Ascending aorta (tissue), 2 donors: Measurements from ENCODE around the gene ADAMTSL3. TPM values are rescaled to one million over a fixed set of nuclear protein-coding genes. Genes with fewer than 3 reads are reported as not detected.

Experiments
- DNase-seq, 2 donors: peaks; one replicate each; pipeline ENCODE4 v3.0.0-alpha.2; 2019; ENCODE audit warnings: low spot score in 2 of 2
- H3K27ac ChIP-seq, 2 donors: fragments of 200-600 bp; sonication (generic); one replicate each; pipeline ENCODE4 v1.5.1; 2016 to 2017; ENCODE audit warnings: mild to moderate bottlenecking in 1 of 2
- H3K27me3 ChIP-seq: fragments of 200-600 bp; sonication (generic); one replicate; pipeline ENCODE4 v1.5.1; 2017
- H3K36me3 ChIP-seq, 2 donors: fragments of 200-600 bp; sonication (generic); one replicate each; pipeline ENCODE4 v1.5.1; 2016
- H3K4me1 ChIP-seq, 2 donors: fragments of 200-600 bp; sonication (generic); one replicate each; pipeline ENCODE4 v1.5.1; 2016 to 2017; ENCODE audit warnings: mild to moderate bottlenecking in 1 of 2
- H3K4me3 ChIP-seq, 2 donors: fragments of 200-600 bp; sonication (generic); one replicate each; pipeline ENCODE4 v1.5.1; 2016 to 2017; ENCODE audit warnings: mild to moderate bottlenecking in 1 of 2
- H3K9me3 ChIP-seq, 2 donors: fragments of 200-600 bp; sonication (generic); one replicate each; pipeline ENCODE4 v1.5.1; 2016
- CTCF ChIP-seq, 3 experiments: fragments of 200-600 bp in 2 of 3; fragments of 450-650 bp in 1 of 3; sonication (generic) in 2 of 3; IDR thresholded peaks; one replicate each; pipeline ENCODE4 v1.5.1; 2016 to 2019; ENCODE audit warnings: antibody characterized with exemption in 3 of 3, mild to moderate bottlenecking in 1 of 3, moderate library complexity in 1 of 3
- intact Hi-C: fragments of 100-400 bp; cut with DNase I; formaldehyde crosslinking; loops from one replicate; pipeline ENCODE4 v1.15.1; 2023
- total RNA-seq: library from RNA; depleted of rRNA; stranded (reverse); fragments of >200 nt; gene quantifications from one replicate; pipeline ENCODE4 v1.1.0, GENCODE V29; 2016

ADAMTSL3 gene
- total RNA-seq, 1 donor from 2014 or later, result 28.1 TPM

GRCh38 chr15:83893308-83893707, 239.4 kb downstream of the ADAMTSL3 start:
- H3K4me1 ChIP-seq, result no peaks in the 10 kb centered on the region
- H3K4me3 ChIP-seq, result no peak overlapping the region
- TF ChIP-seq CTCF (IDR thresholded peaks at IDR 0.05), result no peak
- peaks cover 0 to 15% of the 10 kb centered on the region in 2 donors for H3K36me3 ChIP-seq
- H3K9me3 ChIP-seq, result no peaks in the 10 kb centered on the region
- H3K27me3 ChIP-seq, result no peaks in the 10 kb centered on the region
- H3K27ac ChIP-seq, result no peak overlapping the region
- intact Hi-C loops, result no loop called here
- DNase-seq, result no peak

GRCh38 chr15:83897037-83897436, 243.1 kb downstream of the ADAMTSL3 start:
- Histone ChIP-seq H3K36me3 (peaks cover 6 to 35% of the 10 kb centered on the region in 2 donors), H3K9me3 (no peaks in the 10 kb centered on the region), H3K4me3 (no peak overlapping the region), H3K4me1 (no peaks in the 10 kb centered on the region), H3K27me3 (no peaks in the 10 kb centered on the region), H3K27ac (no peak overlapping the region)
- no peak for TF ChIP-seq CTCF (IDR thresholded peaks at IDR 0.05)
- no peak for DNase-seq
- intact Hi-C loops, result no loop called here

DNA sequence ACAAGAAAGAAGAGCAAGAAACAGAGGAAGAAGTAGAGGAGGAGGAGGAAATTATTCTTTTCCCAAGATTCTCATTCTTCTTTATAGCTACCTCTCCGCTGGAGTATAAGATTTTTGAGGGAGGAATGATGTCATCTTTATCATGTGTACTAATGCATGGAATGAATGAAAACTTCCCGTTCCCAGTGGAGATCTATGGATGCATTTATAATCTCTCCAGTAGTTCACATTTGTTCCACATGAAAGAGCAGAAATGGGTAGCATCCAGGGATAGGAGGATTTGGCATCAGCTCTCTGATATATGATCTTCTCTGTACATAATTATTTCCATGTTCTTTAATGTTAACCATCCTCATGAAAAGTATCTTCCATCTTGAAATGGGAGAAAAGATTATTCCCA, 244.4 kb downstream of the ADAMTSL3 start:
- Histone ChIP-seq H3K9me3 (no peaks in the 10 kb centered on the region), H3K27ac (no peak overlapping the region), H3K4me1 (no peaks in the 10 kb centered on the region), H3K4me3 (no peak overlapping the region), H3K27me3 (no peaks in the 10 kb centered on the region), H3K36me3 (peaks cover 6 to 29% of the 10 kb centered on the region in 2 donors)
- no peak for TF ChIP-seq CTCF (IDR thresholded peaks at IDR 0.05)
- DNase-seq, result no peak
- intact Hi-C loops, result no loop called here

DNA sequence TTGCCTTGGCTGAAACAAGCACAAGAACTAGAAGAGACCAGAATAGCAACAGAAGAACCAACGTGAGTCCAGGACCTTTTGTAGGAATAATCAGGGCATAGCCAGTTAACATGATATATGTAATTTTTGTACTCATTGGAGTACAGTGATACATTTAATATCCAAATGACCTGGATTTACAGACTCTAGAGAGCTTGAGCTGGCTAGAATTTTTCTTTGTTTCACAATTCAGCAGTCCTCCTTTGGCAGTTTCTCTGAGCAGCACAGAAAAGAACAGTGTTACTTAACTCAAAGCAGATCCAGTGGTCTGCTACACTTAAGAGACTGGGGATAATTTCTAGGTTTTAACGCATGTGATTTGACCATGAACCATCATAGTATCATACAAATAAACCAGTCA, 245.7 kb downstream of the ADAMTSL3 start:
- TF ChIP-seq CTCF (IDR thresholded peaks at IDR 0.05), result no peak
- Histone ChIP-seq H3K27ac (no peak overlapping the region), H3K4me1 (peaks cover 0 to 1% of the 10 kb centered on the region in 2 donors)

DNA sequence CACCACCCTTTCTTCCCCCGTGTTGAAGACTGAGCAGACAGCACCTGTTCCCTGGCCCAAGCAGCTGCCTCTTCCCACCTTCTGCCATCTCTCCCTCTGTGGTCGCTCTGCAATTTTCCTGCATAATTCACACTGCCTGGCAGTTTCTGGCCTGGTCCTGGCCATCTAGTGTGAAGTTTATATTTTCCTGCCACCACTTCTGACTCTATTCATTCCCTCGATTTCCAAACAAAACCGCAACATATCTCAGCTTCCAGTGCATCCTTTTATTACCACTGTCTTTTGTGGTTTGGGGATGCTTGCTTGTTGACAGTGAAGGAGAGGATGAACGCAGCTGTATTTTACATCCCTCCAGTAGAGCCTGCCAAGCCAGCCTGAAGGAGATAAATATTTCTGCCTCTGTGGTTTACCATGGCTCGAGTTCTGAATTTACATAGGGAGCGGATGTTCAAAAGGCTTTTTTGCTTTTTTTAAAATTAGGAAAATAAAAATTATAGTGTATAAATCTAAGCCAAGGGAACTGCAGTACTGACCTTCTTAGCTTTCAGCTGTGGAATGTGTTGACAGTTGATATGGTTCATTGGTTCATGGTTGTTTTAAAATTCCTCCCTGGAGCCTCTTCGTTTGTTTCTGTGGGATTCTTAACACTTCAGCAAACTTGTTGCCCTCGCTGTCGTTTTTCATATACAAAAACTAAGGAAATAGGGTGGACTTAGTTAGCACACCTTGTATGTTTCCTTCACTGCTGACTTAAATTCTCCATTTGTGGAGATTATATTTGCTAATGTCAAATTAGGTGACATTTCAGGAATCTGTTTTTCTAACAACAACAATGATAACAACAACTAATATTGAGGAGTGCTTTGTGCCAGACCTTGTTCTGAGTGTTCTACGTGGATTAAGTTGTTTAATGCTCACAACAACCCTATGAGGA, 250.5 kb downstream of the ADAMTSL3 start:
- H3K36me3 ChIP-seq, result peaks cover 6 to 34% of the 10 kb centered on the region in 2 donors
- H3K9me3 ChIP-seq, result peaks cover 0 to 8% of the 10 kb centered on the region in 2 donors
- H3K4me1 ChIP-seq, result peaks cover 0 to 3% of the 10 kb centered on the region in 2 donors
- intact Hi-C loops, result loop anchor here (10.0 kb wide), 1 partner anchor 120 kb away; no protein-coding TSS in a partner anchor
- TF ChIP-seq CTCF (IDR thresholded peaks at IDR 0.05), result no peak
- peak overlapping the region; percentile 35 to 39 for H3K27ac ChIP-seq
- H3K4me3 ChIP-seq, result no peak overlapping the region
- no peaks in the 10 kb centered on the region for H3K27me3 ChIP-seq
- no peak for DNase-seq

More for the DNA sequence above, 245.7 kb downstream of the ADAMTSL3 start:
- no peak overlapping the region for H3K4me3 ChIP-seq
- peaks cover 6 to 27% of the 10 kb centered on the region in 2 donors for H3K36me3 ChIP-seq
- DNase-seq, result no peak
- H3K9me3 ChIP-seq, result no peaks in the 10 kb centered on the region
- intact Hi-C loops, result loop anchor here (10.0 kb wide), 1 partner anchor 125 kb away; no protein-coding TSS in a partner anchor
- H3K27me3 ChIP-seq, result no peaks in the 10 kb centered on the region
